GM19452 (cell line): ENCODE measurements around the gene C1QL2.

Experiments
- ATAC-seq: cut with Tn5 transposase; IDR thresholded peaks from one replicate; pipeline ENCODE4 v1.9.1; 2021; ENCODE audit not compliant: unreplicated experiment

C1QL2 gene

DNA sequence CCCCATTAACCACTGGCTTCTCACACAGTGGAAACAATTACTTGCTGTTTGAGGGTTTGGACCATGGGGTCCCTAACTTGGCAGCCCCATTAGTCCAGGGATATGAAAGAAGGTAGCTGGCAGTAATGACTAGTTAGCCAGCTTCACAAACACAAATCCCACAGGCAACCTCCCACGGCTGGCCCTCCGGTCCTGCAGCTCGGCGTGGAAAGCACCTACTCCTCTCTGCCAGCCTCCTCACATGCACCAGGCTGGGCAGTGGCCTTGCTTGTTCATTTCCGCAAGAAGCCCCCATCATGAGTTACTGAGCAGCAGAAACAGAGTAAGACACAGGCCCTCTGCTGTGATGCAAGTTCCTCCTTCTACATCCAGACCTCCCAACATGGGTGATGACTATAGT is 13.7 kb downstream of the C1QL2 start:
- ATAC-seq: no peak

- no peak for ATAC-seq
Measured at GRCh38 chr2:119142824-119143223, 15.7 kb downstream of the C1QL2 start.

GRCh38 chr2:119137502-119137901 is 21.0 kb downstream of the C1QL2 start:
- ATAC-seq: no peak

- no peak for ATAC-seq
Measured at GRCh38 chr2:119136872-119137271, 21.7 kb downstream of the C1QL2 start.

- no peak for ATAC-seq
Measured at GRCh38 chr2:119136093-119136492, 22.5 kb downstream of the C1QL2 start.

DNA sequence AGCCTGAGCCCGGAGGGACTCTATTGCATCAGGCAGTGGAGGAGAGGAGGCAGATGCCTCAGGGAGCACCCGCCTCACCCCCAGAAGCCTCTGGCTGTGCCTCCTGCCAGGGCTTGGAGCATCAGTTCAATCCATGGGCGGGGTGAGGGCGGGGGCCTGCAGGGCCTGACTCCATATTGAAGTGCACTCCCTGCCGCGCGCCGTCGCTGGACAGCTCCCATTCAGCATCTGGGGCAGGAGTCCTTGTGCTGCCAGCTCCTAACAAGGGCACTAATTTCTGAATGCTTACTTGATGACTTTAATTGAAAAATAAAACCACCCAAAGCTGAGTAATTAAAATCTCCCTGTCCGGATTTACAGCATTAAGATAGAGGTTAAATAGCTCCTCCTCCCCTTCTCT is 23.8 kb downstream of the C1QL2 start:
- ATAC-seq: no peak

DNA sequence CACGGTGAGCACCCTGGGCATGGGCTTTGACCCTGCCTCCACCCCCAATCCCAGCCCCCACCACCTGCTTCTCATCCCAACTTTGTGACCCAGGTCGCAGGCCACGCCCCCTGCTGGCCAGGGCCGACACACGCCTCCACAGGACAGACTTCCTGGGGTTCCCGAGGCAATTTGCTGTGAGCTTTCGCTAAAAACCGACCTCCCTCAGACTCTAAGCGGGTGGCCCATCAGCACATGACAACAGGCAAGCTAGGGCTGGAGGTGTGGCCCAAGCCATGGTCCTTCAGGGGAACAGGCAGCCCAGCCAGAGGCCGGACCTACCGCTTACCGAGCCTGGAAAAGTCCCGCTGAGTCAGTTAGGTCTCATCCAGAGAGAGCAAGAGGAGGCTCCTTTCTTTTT is 31.9 kb downstream of the C1QL2 start:
- ATAC-seq: no peak

DNA sequence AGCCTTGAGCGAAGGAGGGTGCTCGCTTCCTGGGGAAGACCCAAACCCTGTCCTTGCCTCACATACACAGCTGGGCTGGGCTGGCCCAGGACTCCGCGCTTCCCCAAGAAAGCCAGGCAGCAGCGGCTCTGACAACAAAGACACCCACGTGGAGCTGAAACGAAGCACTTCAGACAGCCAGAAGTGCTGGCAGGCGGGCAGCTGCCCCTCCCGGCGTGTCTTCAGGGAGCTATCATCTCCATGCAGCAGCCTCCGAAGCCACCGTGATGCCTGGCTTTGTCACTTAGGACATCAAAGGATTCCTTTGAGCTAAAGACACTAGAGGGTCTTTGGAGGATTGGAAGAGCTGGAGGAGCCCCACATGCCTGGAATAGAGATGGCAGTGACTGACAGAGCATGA is 35.2 kb downstream of the C1QL2 start:
- ATAC-seq: no peak

DNA sequence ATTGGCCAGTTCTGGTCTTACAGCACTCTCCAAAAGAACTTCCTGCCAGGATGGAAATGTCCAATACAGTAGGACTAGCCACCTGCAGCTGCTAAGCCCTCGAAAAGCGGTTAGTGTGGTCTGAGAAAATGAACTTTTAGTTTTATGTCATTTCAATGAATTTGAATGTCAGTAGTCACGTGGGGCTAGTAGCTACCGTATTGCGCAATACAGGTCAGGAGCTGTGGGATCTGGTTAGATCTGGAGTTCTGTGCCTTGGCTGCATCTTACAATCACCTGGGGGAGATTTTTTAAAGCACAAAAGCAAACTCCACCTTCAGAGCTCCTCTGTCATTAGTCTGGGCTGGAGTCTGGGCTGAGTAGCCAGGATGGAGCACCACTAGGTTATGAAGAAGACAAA is 35.9 kb downstream of the C1QL2 start:
- no peak for ATAC-seq

DNA sequence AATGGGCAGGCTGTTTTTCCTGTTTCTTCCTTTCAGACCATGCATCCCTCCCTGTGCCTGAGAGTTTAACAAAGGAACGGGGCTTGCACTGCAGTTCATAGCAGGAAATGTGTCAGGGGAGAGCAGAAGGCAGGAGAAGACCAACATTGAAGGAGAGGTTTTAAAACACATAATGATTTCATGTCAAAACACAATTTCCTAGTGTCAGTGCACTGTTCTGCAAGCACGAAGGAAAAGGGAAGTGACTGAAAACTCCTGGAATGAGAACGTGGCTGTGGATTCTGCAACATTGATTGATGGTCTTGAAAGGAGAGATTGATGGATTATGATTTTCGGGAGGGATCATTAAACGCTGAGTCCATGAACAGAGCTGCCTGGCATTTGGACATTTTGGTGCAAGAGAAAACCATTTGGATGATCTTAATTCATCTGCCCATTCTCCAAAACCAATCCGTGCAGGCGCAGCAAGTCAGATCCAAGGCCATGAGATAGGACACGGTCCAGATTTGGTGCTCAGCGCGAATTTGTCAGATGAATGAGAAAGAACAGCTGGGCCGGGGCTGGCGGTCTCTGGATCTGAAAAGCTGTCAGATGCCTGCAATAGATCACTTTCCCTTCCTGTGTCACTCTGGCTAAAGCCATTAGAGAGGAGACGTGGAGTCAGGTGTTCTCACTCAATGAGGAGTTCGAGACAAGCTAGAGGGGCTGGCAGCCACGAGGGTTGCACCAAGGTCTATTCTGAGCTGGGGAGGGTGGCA is 38.4 kb downstream of the C1QL2 start:
- ATAC-seq: no peak

GRCh38 chr2:119119076-119119785 is 39.3 kb downstream of the C1QL2 start:
- ATAC-seq: no peak

DNA sequence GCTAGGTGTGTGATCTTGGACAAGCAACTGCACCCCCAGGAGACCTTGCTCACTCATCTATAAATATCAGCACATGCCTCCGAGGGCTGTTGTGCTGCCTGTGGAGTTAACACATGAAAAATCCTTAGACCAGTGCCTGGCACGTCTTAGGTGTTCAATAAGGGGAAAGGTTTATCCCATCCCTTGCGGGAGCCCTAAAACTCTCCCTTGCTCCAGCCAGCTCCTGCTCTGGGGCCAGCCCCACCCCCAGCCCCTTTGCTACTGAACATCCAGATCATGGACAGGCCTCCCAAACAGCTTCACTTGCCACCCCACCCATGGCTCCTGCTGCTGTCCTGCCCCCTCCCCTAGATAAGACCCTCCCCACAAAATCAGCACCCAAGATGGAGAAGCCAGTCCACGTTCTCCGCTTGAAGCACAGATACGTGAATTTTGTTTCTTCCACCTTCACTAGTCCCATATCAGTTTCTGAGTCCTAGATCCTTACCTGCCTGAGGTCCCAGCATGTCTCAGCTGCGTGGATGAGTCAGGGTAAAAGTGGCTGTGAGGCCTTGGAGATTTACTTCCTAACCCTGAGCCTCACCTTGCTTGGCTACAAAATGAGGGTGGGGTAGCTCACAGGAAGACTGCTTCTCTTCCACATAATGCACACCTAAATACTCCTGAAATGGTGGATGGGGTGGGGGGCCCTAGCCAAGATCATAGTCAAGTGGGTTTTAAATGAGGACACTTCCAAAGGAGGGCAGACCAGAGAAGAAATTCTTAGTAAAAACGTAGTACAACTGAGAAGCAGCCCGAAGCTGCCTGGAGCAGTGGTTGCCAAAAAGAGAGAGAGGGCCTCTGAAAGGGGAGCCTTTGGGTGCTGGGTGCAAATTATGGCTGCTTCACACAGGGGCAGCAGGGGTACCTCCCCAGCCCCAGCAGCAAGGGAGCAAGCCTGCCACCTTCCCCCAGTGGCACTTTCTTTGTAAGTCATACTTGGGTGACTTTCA is 40.4 kb downstream of the C1QL2 start:
- ATAC-seq: no peak

DNA sequence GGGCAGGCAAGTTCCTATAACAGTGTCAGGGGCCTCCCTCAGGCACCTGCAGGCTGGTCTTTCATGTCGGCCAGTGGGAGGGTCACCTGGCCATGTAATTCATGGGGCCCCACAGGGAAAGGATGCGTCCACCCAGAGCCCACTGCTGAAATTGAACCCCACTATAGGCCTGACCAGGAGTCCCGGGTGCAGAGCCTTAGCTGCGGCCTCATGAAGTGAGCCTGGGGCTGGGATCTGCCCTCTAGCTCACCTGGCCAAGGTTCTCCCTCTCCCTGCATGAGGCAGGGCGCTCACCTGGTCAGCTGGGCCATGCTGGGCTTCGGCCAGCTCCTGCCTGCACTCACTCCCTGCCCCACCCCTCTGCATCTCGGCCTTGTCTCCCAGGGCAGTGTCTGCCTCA is 41.1 kb downstream of the C1QL2 start:
- no peak for ATAC-seq

DNA sequence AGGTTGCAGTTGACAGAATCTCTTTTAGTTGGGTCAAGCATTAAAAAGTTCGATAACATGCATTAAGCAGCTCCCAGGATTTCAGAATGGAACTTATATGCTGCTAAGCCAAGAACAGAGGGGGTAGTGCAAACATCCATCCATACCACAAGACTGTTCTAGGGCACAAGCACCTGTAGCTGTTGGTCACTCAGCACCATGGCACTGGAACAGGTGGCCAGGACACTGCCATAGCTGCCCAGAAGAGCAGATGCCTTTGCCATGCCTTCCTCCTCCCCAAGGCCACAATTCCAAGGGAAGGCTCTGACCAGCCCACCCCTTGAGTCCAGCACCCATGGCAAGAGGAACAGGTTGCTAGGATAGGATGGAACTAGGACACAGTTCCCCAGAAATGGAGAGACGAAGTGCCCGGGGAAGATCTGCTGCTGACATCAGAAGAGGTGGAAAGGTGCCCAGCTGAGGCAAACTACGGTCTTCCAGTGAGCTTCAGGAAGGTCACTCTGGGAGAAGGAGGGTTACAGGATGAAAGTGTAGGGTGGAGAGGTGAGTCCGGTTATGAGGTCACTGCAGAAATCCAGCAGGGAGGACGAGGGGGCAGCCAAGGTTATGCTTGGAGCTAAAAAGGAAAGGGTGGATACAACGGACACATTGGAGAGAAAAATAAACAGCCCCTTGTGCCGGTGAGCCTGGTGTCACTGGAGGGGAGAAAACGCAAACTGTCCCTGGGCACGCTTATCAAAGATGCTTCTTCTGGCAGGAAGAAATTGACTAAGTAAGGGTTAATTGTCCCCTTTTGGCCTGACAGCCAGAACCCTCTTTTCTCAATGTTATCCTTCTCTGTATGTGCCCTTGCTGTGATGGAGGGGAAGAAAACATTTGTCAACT is 41.9 kb downstream of the C1QL2 start:
- no peak for ATAC-seq

DNA sequence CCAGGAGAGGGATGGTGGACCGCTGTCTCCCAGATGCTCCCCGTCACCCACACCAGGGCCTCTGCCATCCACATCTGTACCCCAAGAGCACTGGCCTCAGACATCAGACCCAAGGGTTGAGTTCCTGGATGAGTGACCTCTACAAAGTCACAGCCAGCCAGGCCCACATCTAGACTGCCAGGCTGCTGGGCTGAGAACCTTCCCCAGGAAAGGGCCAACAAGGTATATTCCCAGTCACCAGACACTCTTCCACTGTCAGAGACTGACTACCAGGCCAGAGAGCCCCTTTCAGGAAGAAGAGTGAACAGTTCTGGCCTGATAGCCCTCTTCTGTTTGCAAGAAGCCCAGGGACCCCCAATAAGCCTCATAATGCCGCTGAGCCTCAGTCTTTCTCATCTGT is 44.3 kb downstream of the C1QL2 start:
- ATAC-seq: no peak

DNA sequence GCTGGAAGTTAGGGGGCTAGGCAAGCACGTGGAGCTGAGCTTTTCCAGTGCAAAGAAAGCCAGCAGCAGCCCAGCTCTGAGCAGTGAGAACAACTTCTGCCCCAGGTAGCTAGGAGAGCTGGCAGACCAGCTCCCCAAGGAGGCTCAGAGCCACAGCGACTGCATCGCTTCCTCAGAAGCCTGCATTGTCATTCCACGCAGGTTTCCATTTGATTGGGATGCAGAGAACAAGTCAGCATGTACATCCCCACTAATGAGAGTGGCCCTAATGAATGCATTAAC is 45.1 kb downstream of the C1QL2 start:
- no peak for ATAC-seq

DNA sequence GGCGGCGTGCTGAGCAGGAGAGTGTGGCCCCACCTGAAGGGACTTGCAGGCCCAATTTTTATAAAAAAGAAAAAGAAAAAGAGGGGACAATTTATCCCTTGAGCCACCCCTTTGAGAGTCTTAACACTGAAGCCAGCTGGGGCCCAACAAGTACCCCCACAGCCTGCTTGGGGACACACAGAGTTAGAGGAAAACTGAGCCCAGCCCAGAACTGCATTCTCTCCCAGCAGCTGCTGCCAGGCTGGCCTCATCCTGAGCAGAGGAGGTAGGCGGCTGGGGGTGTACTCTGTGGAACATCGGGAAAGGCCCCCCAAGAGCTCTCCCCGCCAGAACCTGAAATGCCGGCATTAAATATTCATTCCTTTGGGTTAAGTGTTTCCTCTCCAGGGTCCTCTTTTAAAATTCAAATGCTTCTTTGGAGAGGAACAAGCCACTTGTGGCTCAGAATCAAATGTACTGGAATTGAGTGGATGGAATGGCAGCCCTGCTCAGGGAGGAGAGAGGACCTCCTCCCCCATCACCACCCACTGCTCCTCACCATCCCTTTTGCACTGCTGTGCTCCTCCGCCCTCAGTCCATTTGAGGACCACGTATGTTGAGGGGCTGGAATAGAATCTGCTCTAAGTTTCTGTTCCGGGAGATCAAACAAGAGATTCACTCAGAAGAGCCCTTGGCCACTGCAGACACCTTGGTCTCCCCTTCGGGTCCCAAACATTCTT is 45.6 kb downstream of the C1QL2 start:
- no peak for ATAC-seq

- no peak for ATAC-seq
Measured at GRCh38 chr2:119112230-119112629, 46.3 kb downstream of the C1QL2 start.

DNA sequence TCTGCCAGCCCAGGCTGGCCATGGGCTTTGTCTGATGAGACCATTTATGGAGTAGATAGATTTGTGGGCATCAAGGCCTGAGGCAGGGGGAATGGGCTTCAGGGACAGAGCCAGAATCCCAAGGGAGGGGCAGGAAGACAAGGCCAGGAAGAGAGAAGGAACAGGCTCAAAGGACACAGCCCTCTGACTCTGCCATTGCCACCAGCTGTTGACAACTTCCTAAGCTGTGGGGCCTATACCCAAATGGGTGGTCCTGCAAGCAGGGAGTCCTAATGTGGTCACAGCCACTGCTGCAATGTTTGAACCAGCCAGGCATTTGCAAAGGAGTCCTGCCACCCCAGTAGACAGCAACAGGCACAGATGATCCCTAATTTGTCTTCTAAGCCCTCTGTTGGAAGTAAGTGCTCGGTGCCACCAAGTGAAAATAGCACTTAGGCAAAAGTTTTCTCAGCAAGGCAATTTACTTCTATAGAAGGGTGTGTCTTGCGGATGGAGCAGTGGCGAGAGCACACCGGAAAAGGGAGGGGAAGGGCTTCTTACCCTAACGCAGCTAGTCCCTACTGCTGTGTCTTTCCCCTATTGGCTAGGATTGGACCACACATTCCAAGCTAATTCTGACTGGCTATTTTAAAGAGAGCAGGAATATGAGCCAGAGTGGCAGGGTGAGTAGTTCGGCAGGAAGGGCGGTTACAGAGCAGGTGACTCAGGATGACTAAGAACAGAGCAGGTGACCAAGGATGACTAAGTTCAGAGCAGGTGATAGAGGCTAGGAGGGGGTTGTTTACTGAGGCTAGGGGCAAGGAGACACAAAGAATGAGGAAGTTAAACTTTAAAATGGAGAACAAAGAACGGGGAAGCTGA is 47.2 kb downstream of the C1QL2 start:
- ATAC-seq: no peak
